ENCODE data around the gene NEGR1.
A peak's percentile ranks its signal among the peaks of the same experiment; 100 is the strongest.
"Not testable (repeated sequence)": the region's sequence is repeated elsewhere in the genome, so short reads cannot be mapped to it uniquely, and the experiment has no call there.

Gene NEGR1

GRCh38 chr1:71921204-71921603 is 361.1 kb downstream of the NEGR1 start:
- DNase-seq, result no peak

GRCh38 chr1:71920556-71920955 is 361.8 kb downstream of the NEGR1 start:
- no peak for DNase-seq

GRCh38 chr1:71919811-71920509 is 362.4 kb downstream of the NEGR1 start:
- DNase-seq, result no peak

DNA sequence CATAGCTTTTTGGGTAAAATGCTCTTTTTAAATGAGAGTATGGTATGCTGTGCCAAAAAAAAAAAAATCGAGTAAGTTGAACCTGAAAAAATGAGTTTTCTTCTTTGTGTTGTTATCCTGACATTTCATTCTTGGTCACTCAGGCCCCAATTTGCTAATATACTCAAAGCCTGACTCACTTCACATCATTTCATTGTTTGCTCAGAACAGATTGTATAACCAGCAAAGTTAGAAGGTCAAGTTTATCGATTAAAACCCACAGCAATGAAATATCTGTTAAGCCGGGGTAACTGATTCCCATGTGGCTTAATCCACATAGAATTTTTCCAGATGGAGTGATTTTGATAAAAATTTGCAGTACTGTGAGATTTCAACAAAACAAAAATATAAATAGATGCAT is 363.7 kb downstream of the NEGR1 start:
- DNase-seq, result no peak

DNA sequence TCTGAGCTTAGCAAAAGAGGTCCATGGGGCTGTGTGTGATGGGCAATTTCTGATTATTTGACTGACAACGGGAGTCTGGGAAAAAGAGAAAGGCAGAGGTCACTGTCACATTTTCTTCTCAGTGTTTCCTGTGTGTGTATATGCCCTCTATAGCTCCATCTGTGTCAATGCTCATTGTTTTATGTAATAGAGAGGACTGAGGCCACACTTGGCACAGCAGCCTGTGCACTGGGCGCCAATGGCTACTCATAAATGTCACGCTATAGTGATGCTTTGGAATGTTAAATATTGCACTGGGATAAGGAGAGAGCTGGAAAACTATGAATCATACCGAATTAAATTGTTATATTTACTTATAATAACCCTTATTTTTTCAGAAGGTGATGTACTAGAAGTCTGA is 365.4 kb downstream of the NEGR1 start:
- DNase-seq, result no peak

- no peak for DNase-seq
These were observed 367.7 kb downstream of the NEGR1 start for GRCh38 chr1:71914626-71915025.

DNA sequence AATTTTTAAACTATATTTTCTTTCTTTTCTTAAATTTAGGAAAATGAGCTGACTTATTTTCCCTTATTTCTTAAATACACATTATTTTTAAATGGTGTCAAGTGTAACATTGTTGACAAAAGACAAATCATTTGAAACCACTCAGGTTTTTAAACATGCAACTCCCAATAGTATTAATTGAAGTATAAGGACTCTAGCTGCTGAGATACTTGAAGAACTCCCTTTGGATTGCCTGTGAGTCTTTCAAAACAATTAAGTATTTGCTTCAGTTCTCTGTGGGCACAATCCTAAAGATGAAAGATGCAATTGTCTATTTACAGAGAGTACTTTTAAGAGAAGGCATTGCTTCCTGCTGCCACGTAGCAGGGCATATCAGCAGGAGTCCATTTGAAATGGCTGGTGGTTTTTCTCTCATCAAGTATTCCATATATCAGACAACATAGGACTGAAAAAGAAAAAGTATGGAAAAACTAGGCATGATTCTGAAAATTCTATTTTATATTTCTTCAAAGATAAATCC is 373.4 kb downstream of the NEGR1 start:
- no peak for DNase-seq

- no peak for DNase-seq
These were observed 374.0 kb downstream of the NEGR1 start for GRCh38 chr1:71908303-71908702.

DNA sequence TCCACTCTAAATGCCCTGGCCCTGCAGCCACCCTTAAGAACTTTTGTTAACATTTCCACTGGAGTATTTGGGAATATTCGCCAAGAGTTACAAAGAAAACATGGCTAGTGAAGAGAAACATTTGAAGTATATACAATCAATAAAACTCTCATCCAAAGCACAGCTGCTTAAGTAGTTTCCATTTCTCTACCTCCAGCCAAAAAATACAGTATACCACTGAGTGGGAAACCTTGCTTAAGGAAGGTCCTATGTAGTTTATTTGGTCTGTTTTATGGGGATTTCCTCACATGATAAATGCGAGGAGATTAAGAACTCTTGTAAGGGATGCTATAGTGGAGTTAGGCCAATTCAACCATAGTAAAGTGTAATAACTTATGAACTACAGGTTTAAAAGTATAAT is 382.5 kb downstream of the NEGR1 start:
- DNase-seq, result no peak

GRCh38 chr1:71888166-71888565 is 394.2 kb downstream of the NEGR1 start:
- DNase-seq, result not testable (repeated sequence)

- peak; percentile 57 for DNase-seq
These were observed 397.2 kb downstream of the NEGR1 start for GRCh38 chr1:71885171-71885570.

DNA sequence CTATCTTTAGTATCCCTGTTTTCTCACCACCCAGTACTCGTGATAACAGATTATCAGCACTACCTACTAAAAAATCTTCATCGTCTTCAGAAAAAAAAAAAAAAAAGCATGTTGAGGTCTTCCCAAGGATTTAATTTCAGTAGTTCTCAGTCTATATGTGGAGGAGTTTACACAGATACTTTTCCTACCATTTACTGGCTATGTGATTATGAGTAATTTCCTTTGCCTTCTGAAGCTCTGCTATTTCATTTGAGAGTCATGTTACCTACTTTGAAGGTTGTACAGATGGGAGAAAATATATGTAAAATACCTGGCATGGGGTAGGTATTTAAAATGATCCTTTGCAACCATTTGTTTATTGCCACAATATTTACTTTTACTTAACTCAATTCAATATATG is 399.7 kb downstream of the NEGR1 start:
- no peak for DNase-seq

GRCh38 chr1:71882226-71882625 is 400.1 kb downstream of the NEGR1 start:
- no peak for DNase-seq

- DNase-seq, result no peak
These were observed 400.7 kb downstream of the NEGR1 start for GRCh38 chr1:71881611-71882010.

DNA sequence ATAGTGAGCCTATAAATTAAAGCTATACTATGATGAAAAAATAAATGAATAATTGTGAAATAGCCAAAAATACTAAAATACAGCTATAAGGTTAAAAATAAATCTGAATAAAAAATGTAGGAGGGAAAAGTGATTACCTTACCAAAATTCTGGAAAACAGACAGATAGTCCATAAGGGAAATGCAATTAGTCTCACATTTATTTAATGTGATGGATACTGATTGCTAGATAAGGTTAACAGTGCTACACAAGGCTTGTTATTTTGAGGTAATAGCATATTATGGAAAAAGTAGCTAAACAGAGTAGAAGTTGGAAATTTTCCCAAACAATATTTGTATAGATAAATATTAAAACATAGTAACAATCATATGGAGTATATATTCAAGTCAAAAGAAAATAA is 413.0 kb downstream of the NEGR1 start:
- no peak for DNase-seq

DNA sequence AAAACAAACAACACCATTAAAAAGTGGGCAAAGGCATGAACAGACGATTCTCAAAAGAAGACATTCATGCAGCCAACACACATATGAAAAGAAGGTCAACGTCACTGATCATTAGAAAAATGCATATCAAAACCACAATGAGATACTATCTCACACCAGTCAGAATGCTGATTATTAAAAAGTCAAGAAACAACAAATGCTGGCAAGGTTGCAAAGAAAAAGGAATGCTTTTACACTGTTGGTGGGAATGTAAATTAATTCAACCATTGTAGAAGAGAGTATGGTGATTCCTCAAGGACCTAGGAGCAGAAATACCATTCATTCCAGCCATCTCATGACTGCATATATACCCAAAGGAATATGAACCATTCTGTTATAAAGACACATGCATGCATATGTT is 419.6 kb downstream of the NEGR1 start:
- DNase-seq, result no peak

- no peak for DNase-seq
These were observed 421.3 kb downstream of the NEGR1 start for GRCh38 chr1:71861022-71861421.

DNA sequence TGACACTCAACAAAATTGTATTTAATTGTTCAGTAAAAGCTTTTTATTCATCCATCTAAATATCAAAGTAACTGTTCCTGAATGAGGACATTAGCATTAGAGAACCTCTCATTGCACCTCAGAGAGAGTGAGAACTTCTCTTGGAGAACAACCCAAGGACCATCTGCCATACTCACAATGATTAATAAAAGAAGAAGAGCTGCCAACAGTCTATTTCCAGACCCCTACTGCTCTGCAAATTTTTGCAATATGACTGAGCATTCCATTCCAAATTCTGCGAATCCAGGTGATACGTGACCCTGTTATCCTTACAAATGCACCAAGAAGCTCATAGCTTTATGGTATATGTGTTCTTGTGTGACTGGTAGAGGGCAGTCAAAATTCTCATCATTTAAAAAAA is 422.5 kb downstream of the NEGR1 start:
- no peak for DNase-seq

DNA sequence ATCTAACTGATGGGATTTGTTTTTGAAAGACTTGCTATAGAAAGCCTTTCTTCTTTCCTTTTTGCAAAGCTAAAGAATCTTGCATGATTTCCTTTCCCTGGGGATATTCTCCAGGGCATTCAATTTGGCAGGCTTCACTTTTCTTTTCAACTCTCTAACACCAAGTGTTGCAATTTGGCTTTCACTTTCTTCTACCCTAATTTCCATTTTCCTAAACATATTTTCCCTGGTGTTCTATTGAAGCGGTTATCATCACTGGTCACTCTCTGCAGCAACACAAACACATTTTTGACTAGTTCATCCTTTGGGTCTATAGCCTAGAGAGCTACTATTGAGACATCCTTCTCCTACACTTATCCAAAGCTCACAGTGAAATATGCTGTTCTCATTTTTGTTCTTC is 424.5 kb downstream of the NEGR1 start:
- no peak for DNase-seq

GRCh38 chr1:71853360-71853759 is 429.0 kb downstream of the NEGR1 start:
- no peak for DNase-seq

DNA sequence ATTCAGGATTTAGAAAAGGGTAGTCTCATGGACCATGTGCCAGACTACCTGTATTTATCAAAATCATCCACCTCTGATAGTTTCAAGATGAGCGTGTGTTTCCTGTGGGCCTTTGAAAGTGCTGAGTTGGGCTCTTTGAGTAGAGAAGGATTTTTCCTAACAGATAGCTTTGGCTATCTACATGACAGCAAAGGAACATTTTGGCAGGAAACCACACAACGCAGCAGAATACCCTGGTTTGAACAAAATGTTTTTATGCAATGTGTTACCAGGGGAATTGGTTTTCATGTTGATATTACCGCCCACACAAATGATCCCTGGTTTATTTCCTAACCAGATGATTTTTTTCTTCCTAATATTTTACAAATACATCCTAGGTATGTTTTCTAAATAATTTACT is 431.4 kb downstream of the NEGR1 start:
- DNase-seq, result no peak

- DNase-seq, result no peak
These were observed 431.8 kb downstream of the NEGR1 start for GRCh38 chr1:71850515-71850914.

DNA sequence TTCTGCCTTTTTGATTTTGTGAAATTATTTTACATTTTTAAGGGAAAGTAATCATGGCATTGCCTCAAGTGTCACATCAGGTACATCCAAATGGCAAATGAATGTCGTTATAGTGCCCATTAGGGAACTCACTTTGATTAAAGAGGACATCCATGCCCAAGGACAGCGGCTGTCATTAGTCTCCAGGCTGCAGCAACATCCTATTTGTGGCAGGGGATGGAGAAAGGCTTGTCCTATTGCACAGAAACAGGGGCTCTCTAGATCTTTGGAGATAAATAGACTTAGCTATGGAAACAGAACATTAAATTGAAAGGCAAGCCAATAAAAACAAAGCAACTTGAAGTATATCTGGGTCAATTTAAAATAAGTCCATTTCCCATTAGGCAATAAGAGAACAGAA is 439.3 kb downstream of the NEGR1 start:
- no peak for DNase-seq

GRCh38 chr1:71839876-71840275 is 442.5 kb downstream of the NEGR1 start:
- no peak for DNase-seq

GRCh38 chr1:71836904-71837303 is 445.4 kb downstream of the NEGR1 start:
- DNase-seq, result no peak

All from NCI-H1105 treated with DMSO at 0.1 percent for 48 hours (cell line).